ENCODE measurements around the gene SURF2. TPM values are rescaled to one million over a fixed set of nuclear protein-coding genes. Genes with fewer than 3 reads are reported as not detected.

The SURF2 gene
- total RNA-seq, 6 experiments from 2014 or later: 6.3 to 16.9 (median 8.2) TPM

DNA sequence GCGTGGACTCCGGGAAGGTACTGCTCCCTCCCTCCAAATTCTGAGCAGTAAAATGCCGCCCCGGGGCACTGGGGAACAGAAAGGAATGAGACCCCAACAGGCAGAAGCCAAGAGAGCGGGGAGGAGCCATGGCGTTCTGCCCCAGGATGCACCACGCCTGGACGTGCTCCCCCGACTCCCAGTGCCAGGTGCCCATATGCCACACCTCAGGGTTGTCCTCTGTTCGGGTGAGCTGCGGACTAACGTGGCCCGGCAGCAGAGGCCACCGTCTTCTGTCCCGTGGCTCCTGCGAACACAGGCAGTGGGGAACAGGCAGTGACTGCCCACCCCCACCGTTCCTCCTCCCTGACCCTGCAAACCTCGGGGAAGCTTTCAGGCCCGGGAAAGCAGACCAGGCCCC is 25.1 kb upstream of the SURF2 start:
- Histone ChIP-seq H3K27me3 (no peaks in the 10 kb centered on the region), H3K36me3 (peaks cover 3 to 45% (median 23%) of the 10 kb centered on the region in 4 donors), H3K4me1 (peaks cover 0 to 12% (median 0%) of the 10 kb centered on the region in 4 donors), H3K9me3 (no peaks in the 10 kb centered on the region), H3K27ac (no peak overlapping the region), H3K4me3 (no peak overlapping the region)
- whole genome bisulfite sequencing (ENCODE audit: insufficient coverage, low coverage, low lambda C conversion rate, missing lambda C conversion rate): 84% methylated on average over 2 of the region's 19 CpGs
- no peak for TF ChIP-seq POLR2A (IDR thresholded peaks at IDR 0.05)
- TF ChIP-seq, protein P1, sequence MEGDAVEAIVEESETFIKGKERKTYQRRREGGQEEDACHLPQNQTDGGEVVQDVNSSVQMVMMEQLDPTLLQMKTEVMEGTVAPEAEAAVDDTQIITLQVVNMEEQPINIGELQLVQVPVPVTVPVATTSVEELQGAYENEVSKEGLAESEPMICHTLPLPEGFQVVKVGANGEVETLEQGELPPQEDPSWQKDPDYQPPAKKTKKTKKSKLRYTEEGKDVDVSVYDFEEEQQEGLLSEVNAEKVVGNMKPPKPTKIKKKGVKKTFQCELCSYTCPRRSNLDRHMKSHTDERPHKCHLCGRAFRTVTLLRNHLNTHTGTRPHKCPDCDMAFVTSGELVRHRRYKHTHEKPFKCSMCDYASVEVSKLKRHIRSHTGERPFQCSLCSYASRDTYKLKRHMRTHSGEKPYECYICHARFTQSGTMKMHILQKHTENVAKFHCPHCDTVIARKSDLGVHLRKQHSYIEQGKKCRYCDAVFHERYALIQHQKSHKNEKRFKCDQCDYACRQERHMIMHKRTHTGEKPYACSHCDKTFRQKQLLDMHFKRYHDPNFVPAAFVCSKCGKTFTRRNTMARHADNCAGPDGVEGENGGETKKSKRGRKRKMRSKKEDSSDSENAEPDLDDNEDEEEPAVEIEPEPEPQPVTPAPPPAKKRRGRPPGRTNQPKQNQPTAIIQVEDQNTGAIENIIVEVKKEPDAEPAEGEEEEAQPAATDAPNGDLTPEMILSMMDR (IDR thresholded peaks at IDR 0.05): no peak
- no peak for ATAC-seq
- peak in 1 of 3 donors; percentile 41 for DNase-seq
- intact Hi-C loops (cut with DNase I): loop anchor here in 1 of 2 donors (10.0 kb wide), 1 partner anchor 54 kb away; no protein-coding TSS in a partner anchor

DNA sequence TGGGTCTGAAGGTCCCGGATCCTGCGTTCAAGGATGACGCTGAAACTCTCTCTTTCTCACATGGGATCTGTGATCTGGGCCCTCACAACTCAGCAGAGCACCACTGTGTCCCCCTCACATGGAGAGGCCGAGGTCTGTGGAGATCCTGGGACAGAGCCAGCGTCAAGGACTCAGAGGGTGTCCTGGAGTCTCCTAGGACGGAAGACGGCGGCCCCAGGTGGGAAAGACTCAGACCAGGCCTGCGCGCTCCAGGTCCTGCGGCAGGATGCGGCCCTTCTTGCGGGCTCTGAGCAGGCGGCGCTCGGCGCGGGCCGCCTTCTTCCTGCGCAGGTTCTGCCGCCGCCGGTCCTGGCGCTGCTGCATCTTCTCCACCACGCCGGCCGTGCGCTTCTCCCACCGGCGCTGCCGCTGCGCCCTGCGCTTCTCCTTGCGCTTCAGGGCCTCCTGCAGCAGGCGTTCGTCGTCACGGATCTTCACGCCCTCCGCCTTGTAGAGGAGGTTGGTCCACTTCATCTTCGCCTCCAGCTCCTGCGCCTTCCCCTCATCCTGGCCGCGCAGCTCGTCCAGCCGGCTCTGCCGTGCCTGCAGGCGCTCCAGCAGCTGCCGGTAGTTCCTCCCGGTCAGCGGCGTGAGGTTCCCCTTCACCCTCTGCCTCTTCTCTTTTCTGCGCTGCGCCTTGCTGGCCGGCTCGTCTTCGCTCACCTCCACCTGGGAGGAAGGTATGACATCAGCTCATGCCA is 24.5 kb upstream of the SURF2 start:
- WGBS (ENCODE audit: insufficient coverage, low coverage, low lambda C conversion rate, missing lambda C conversion rate): 97% methylated on average over 34 of the region's 57 CpGs
- peak in 1 of 3 donors; percentile 49 for DNase-seq
- Histone ChIP-seq H3K4me3 (no peak overlapping the region), H3K9me3 (no peaks in the 10 kb centered on the region), H3K27me3 (no peaks in the 10 kb centered on the region), H3K4me1 (peaks cover 0 to 12% (median 3%) of the 10 kb centered on the region in 4 donors), H3K36me3 (peaks cover 3 to 45% (median 23%) of the 10 kb centered on the region in 4 donors), H3K27ac (no peak overlapping the region)
- no peak for ATAC-seq
- TF ChIP-seq POLR2A (IDR thresholded peaks at IDR 0.05): no peak
- TF ChIP-seq, protein P1 (IDR thresholded peaks at IDR 0.05): no peak
- intact Hi-C loops (cut with DNase I): loop anchor here in 1 of 2 donors (10.0 kb wide), 1 partner anchor 53 kb away; no protein-coding TSS in a partner anchor

DNA sequence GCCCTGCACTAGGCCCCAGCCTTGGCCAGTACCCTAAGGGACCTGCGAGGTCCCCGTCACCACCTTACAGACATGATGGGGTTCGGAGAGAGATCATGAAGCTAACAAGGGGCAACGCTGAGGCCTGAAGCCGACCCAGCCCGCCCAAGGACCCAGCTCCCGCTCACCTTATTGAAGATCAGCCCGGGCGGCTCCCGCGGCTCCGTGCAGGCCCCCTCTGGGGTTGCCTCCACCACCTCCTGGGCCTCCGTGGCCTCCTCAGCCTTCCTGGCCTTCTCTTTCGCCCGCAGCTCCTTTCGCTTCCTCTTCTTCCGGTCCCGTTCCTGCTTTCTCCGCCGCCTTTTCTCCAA is 24.0 kb upstream of the SURF2 start:
- intact Hi-C loops (cut with DNase I): loop anchor here in 1 of 2 donors (10.0 kb wide), 1 partner anchor 52 kb away; no protein-coding TSS in a partner anchor
- Histone ChIP-seq H3K4me1 (peaks cover 0 to 12% (median 4%) of the 10 kb centered on the region in 4 donors), H3K36me3 (peaks cover 3 to 45% (median 23%) of the 10 kb centered on the region in 4 donors), H3K9me3 (no peaks in the 10 kb centered on the region), H3K27ac (no peak overlapping the region), H3K27me3 (no peaks in the 10 kb centered on the region), H3K4me3 (no peak overlapping the region)
- ATAC-seq (no peak), DNase-seq (peak in 1 of 3 donors; percentile 31)
- 35% methylated on average over 4 of the region's 20 CpGs for WGBS (ENCODE audit: insufficient coverage, low coverage, low lambda C conversion rate, missing lambda C conversion rate)
- TF ChIP-seq, protein P1 (IDR thresholded peaks at IDR 0.05): no peak
- no peak for TF ChIP-seq POLR2A (IDR thresholded peaks at IDR 0.05)

DNA sequence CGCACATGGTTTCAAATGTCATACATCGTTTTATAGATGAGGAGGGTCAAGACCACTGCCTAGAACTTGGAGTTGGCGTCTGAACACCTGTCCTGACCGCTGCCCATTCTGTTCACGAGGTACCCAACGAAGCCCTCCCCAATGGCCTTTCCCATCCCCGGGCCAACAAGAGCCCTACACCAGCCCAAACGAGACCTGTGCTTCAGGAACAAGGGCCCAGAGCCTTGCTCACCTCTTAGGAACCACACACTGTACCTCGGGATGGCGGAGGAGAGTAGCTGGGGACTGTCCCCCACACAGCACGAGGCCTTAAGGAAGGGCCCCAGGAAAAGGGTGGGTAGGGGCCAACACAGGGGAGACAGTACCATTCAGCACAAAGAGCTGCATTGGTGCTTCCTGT is 23.3 kb upstream of the SURF2 start:
- ATAC-seq (no peak), DNase-seq (peak in 1 of 3 donors; percentile 22)
- H3K4me1 ChIP-seq: peaks cover 0 to 12% (median 4%) of the 10 kb centered on the region in 4 donors
- TF ChIP-seq POLR2A (IDR thresholded peaks at IDR 0.05): no peak
- TF ChIP-seq, protein P1 (IDR thresholded peaks at IDR 0.05): no peak
- WGBS (ENCODE audit: insufficient coverage, low coverage, low lambda C conversion rate, missing lambda C conversion rate): 95% methylated on average over 9 of the region's 11 CpGs
- no peak overlapping the region for H3K4me3 ChIP-seq
- H3K36me3 ChIP-seq: peaks cover 3 to 45% (median 23%) of the 10 kb centered on the region in 4 donors
- intact Hi-C loops (cut with DNase I): loop anchor here in 1 of 2 donors (10.0 kb wide), 1 partner anchor 52 kb away; no protein-coding TSS in a partner anchor
- H3K9me3 ChIP-seq: no peaks in the 10 kb centered on the region
- no peaks in the 10 kb centered on the region for H3K27me3 ChIP-seq
- H3K27ac ChIP-seq: no peak overlapping the region

All from right lobe of liver (tissue), 6 donors.